Activated naive CD4-positive, alpha-beta T cell treated with anti-CD3 and anti-CD28 coated beads, Interleukin-2, amount 50 U/mL, for 24 hours (primary cell): ENCODE results near the gene CBLIF.

Source experiments
- H3K27ac Mint-ChIP-seq: one replicate; pipeline ENCODE4 v1.8.0; 2021; ENCODE audit warnings: mild to moderate bottlenecking, mixed read lengths
- H3K27me3 Mint-ChIP-seq: one replicate; pipeline ENCODE4 v1.8.0; 2021; ENCODE audit warnings: mixed read lengths
- H3K36me3 Mint-ChIP-seq: one replicate; pipeline ENCODE4 v1.8.0; 2021; ENCODE audit warnings: mixed read lengths
- H3K4me1 Mint-ChIP-seq: one replicate; pipeline ENCODE4 v1.8.0; 2021; ENCODE audit warnings: mixed read lengths
- H3K4me3 Mint-ChIP-seq: one replicate; pipeline ENCODE4 v1.8.0; 2021; ENCODE audit warnings: mild to moderate bottlenecking, mixed read lengths
- H3K9me3 Mint-ChIP-seq: one replicate; pipeline ENCODE4 v1.8.0; 2021; ENCODE audit warnings: mixed read lengths

The CBLIF gene

GRCh38 chr11:59815754-59816153 lies 29.5 kb downstream of the CBLIF start:
- no peaks in the 10 kb centered on the region for H3K36me3 Mint-ChIP-seq
- no peak overlapping the region for H3K4me3 Mint-ChIP-seq
- H3K9me3 Mint-ChIP-seq, result no peaks in the 10 kb centered on the region
- no peak overlapping the region for H3K27ac Mint-ChIP-seq
- peaks cover 22% of the 10 kb centered on the region for H3K4me1 Mint-ChIP-seq
- H3K27me3 Mint-ChIP-seq, result no peaks in the 10 kb centered on the region

- peaks cover 24% of the 10 kb centered on the region for H3K4me1 Mint-ChIP-seq
- no peak overlapping the region for H3K27ac Mint-ChIP-seq
- H3K4me3 Mint-ChIP-seq, result peak overlapping the region; percentile 37
- H3K9me3 Mint-ChIP-seq, result no peaks in the 10 kb centered on the region
- no peaks in the 10 kb centered on the region for H3K36me3 Mint-ChIP-seq
- H3K27me3 Mint-ChIP-seq, result no peaks in the 10 kb centered on the region
These were observed 31.3 kb downstream of the CBLIF start for GRCh38 chr11:59814021-59814420.

GRCh38 chr11:59813364-59813763 lies 31.9 kb downstream of the CBLIF start:
- Mint-ChIP-seq H3K27ac (no peak overlapping the region), H3K4me3 (no peak overlapping the region), H3K27me3 (no peaks in the 10 kb centered on the region), H3K9me3 (no peaks in the 10 kb centered on the region), H3K4me1 (peaks cover 22% of the 10 kb centered on the region), H3K36me3 (peaks cover 2% of the 10 kb centered on the region)

DNA sequence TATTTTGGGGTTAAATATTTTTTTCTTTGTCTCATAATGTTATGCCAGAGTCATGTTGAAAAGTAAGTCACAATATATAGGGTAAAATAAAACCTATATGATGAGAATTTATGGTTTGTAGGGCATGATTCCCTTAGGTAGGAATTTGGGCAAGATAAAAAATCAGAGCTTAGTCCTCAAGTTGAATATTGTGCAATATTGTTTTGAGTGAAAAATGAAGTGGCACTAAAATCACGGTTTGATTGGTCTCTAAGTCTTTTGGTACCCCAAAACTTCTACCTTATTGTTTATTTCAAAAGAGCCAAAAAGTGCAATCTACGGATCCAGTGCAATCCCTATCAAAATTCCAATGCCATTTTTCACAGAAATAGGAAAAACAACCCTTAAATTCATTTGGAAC lies 33.1 kb downstream of the CBLIF start:
- H3K9me3 Mint-ChIP-seq, result no peaks in the 10 kb centered on the region
- no peak overlapping the region for H3K4me3 Mint-ChIP-seq
- peaks cover 2% of the 10 kb centered on the region for H3K36me3 Mint-ChIP-seq
- peaks cover 20% of the 10 kb centered on the region for H3K4me1 Mint-ChIP-seq
- no peaks in the 10 kb centered on the region for H3K27me3 Mint-ChIP-seq
- H3K27ac Mint-ChIP-seq, result peak overlapping the region; percentile 70

DNA sequence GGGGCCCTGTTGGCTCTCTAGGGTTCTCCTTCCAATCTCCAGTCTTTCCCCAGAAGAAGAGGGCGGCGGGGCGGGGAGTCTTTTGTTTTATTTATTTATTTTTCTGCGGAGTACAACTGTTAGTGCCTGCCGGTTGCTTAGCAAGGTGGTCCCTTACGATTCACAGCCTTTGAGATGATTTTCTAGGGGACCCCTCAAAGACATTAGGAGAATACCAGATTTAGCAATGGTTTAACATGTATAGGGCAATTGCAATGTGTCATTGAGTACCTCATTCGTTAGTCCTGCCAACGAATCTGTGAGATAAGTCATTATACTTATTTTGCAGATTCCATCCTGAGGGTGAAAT lies 34.4 kb downstream of the CBLIF start:
- peaks cover 20% of the 10 kb centered on the region for H3K4me1 Mint-ChIP-seq
- no peaks in the 10 kb centered on the region for H3K27me3 Mint-ChIP-seq
- H3K36me3 Mint-ChIP-seq, result peaks cover 2% of the 10 kb centered on the region

DNA sequence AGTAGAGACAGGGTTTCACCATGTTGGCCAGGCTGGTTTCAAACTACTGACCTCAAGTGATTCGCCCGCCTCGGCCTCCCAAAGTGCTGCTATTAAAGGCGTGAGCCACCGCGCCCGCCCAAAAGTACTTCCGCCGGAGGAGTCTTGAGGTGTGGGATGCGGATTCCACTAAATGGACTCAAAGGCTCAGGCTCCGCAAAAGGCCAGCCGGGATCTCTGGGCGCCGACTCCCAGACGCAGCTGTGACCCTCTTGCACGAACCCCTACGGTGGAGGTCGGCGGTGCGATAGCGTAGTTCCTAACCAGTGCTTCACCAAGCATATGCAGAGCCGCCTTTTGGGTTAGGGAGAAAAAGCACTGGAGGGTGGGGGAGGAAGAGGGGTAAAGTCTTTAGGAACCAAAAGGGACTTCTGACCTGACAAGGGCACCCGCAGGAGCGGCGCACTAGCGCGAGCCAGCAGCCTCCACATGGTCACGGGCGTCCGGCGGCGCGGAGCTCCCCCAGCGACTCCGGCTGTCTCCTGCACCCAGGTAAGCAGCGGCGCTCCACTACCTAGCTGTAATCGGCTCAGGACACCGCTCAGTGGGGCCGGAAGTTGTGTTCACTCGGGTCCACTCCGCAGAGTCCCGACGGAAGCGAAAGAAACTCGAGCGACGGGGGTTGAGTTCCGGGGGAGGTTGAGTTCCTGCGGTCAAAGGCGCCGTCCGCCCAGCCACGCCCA lies 34.9 kb downstream of the CBLIF start, which contains the start of gene MRPL16:
Gene MRPL16 (minus strand): TSS at position 590 of the 722 bp plus-strand sequence. CDS start 120 bp downstream, at position 470.
- H3K27me3 Mint-ChIP-seq, result no peaks in the 10 kb centered on the region
- H3K27ac Mint-ChIP-seq, result peak within 1 kb of the TSS; percentile 90
- peaks cover 20% of the 10 kb centered on the region for H3K4me1 Mint-ChIP-seq
- peak within 1 kb of the TSS; percentile 93 for H3K4me3 Mint-ChIP-seq
- H3K9me3 Mint-ChIP-seq, result no peaks in the 10 kb centered on the region
- H3K36me3 Mint-ChIP-seq, result peaks cover 2% of the 10 kb centered on the region

More for the DNA sequence above, 34.4 kb downstream of the CBLIF start:
- Mint-ChIP-seq H3K27ac (peak overlapping the region; percentile 90), H3K4me3 (peak overlapping the region; percentile 93), H3K9me3 (no peaks in the 10 kb centered on the region)

DNA sequence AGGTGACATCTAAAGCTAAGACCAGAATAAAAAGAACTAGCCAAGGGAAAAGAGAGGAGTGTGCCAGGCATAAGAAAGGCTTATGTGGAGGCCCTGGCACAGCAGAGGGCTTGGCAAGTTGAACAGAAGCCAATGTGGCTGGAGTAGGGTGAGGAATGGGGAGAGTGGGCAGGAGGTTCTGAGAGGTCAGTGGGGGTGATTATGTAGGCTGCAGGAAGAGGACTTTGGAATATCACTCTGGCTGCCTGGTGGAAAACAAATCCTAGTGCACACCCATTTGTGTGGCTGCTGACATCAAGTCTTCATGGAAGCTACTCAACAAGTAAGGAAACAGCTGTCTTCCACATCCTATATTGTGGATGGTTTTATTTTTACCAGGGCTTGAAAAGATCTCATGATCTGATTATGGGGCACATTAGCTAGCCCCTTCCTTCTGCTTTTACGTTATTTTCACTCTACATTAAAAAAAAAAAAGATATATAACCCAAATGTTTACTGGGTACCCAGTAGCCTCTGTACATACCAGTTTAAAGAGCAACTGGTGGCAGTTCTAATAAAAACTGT lies 38.2 kb downstream of the CBLIF start:
- H3K36me3 Mint-ChIP-seq, result peaks cover 2% of the 10 kb centered on the region
- H3K27ac Mint-ChIP-seq, result no peak overlapping the region
- no peaks in the 10 kb centered on the region for H3K27me3 Mint-ChIP-seq
- H3K4me3 Mint-ChIP-seq, result no peak overlapping the region
- no peaks in the 10 kb centered on the region for H3K9me3 Mint-ChIP-seq
- H3K4me1 Mint-ChIP-seq, result peaks cover 15% of the 10 kb centered on the region

- H3K4me1 Mint-ChIP-seq, result peaks cover 4% of the 10 kb centered on the region
- H3K27me3 Mint-ChIP-seq, result no peaks in the 10 kb centered on the region
- no peak overlapping the region for H3K27ac Mint-ChIP-seq
- no peaks in the 10 kb centered on the region for H3K9me3 Mint-ChIP-seq
- H3K36me3 Mint-ChIP-seq, result peaks cover 4% of the 10 kb centered on the region
- H3K4me3 Mint-ChIP-seq, result no peak overlapping the region
These were observed 41.2 kb downstream of the CBLIF start for GRCh38 chr11:59804061-59804460.

- no peaks in the 10 kb centered on the region for H3K27me3 Mint-ChIP-seq
- no peaks in the 10 kb centered on the region for H3K4me1 Mint-ChIP-seq
- no peak overlapping the region for H3K27ac Mint-ChIP-seq
- H3K9me3 Mint-ChIP-seq, result no peaks in the 10 kb centered on the region
- H3K4me3 Mint-ChIP-seq, result no peak overlapping the region
- H3K36me3 Mint-ChIP-seq, result peaks cover 2% of the 10 kb centered on the region
These were observed 42.6 kb downstream of the CBLIF start for GRCh38 chr11:59802639-59803176.

DNA sequence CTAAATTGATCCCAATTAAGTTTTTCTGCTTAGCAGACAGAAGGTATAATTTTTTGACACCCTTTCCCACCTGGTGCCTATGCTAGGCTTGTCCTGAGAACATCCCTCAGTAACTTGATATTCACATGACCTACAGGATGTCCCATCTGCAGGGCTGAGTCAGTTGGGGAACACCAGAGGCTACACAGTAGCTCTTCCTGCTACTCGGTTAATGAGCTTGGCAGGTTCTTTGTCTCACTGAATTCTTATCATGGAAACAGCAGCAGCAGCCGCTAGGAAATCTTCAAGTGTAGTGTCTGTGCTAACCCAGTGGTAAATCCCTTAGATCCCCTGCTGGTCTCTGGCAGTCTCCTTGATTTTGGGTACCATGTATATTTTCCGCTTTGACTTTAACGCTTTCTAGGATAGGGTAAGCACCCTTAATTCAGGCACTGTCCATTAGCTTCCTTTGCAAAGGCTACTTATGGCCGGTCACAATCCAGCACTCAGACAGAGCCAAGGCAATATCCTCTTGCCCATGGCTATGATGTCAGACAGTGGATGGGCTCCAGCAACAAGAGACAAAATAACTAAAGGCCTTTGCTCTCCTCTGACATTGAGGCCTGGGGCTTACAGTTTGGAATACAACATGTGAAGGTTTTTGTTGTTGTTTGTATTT lies 43.2 kb downstream of the CBLIF start:
- H3K27ac Mint-ChIP-seq, result no peak overlapping the region
- H3K27me3 Mint-ChIP-seq, result no peaks in the 10 kb centered on the region
- H3K4me1 Mint-ChIP-seq, result no peaks in the 10 kb centered on the region
- H3K36me3 Mint-ChIP-seq, result peaks cover 3% of the 10 kb centered on the region
- no peaks in the 10 kb centered on the region for H3K9me3 Mint-ChIP-seq
- H3K4me3 Mint-ChIP-seq, result no peak overlapping the region

DNA sequence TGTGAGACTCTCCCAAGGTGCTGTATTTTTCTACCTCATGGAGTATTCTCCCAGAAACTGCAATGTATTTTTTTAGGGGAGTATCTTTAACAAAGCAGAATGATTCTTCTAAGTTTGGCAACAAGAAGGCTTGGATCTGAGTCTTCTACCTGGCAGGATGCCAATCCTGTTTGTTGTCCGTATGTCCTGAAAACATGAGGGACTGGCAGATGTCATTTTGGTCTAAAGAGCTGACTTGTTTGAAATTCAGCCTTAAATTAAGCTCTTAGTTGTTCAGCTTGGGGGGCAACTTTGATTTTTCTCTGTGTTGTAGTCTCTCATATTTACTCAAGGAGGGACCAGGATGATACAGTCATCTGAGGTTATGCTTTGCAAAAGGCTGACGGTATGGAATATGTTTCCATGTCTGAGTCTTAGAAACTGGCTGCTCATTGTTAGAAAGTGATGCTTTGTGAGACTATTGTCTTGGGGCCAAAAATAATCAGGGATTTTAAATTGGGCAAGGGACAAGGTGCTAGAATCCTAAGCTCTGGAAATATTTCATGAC lies 44.1 kb downstream of the CBLIF start:
- no peak overlapping the region for H3K4me3 Mint-ChIP-seq
- H3K36me3 Mint-ChIP-seq, result peaks cover 3% of the 10 kb centered on the region
- H3K4me1 Mint-ChIP-seq, result no peaks in the 10 kb centered on the region
- no peaks in the 10 kb centered on the region for H3K9me3 Mint-ChIP-seq
- H3K27ac Mint-ChIP-seq, result no peak overlapping the region
- no peaks in the 10 kb centered on the region for H3K27me3 Mint-ChIP-seq

- Mint-ChIP-seq H3K27ac (no peak overlapping the region), H3K36me3 (peaks cover 4% of the 10 kb centered on the region), H3K4me3 (no peak overlapping the region), H3K27me3 (no peaks in the 10 kb centered on the region), H3K4me1 (no peaks in the 10 kb centered on the region), H3K9me3 (no peaks in the 10 kb centered on the region)
These were observed 44.8 kb downstream of the CBLIF start for GRCh38 chr11:59800390-59801025.

DNA sequence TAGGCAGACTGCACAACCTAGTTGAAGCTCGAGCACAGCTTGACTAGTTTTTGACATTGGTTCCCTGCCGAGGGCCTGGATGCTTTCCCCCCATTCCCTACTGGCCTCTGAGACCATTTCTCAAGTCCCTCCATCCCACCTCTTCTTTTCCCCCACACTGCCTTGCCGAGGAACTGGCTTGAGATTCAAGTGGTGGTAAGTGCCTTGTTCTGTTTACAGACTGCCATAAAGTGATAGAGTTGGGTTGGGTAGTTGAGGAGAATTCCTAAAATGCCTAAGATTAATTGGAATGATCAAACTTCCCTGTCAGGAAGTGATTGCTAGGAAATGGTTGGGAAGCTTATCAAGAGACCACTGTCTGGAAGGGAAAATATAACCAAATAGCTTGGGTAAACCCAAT lies 50.9 kb downstream of the CBLIF start:
- H3K4me1 Mint-ChIP-seq, result no peaks in the 10 kb centered on the region
- H3K36me3 Mint-ChIP-seq, result peaks cover 21% of the 10 kb centered on the region
- H3K27me3 Mint-ChIP-seq, result no peaks in the 10 kb centered on the region
- H3K27ac Mint-ChIP-seq, result no peak overlapping the region
- H3K4me3 Mint-ChIP-seq, result no peak overlapping the region
- no peaks in the 10 kb centered on the region for H3K9me3 Mint-ChIP-seq

DNA sequence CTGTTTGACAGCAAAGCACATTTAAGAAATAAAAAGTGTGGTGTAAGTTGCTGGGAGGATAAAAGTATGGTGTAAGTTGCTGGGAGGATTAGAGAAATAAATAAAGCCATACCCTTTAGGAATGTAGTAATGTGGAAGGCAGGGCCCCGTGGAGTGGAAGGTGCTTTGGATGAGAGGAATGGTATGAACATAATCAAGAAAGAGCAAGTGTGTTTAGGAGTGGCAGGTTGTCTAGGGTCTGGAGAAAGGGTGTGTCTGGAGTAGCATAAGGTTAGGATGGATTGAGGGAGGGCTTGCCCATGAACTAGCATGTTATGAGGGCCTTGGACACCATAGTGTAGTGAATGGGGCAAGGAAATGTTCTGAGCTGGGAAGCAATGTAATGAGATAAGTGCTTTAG lies 52.8 kb downstream of the CBLIF start:
- H3K4me3 Mint-ChIP-seq, result no peak overlapping the region
- H3K27ac Mint-ChIP-seq, result no peak overlapping the region

GRCh38 chr11:59791639-59792038 lies 53.7 kb downstream of the CBLIF start:
- Mint-ChIP-seq H3K4me1 (no peaks in the 10 kb centered on the region), H3K4me3 (no peak overlapping the region), H3K27ac (no peak overlapping the region), H3K36me3 (peaks cover 27% of the 10 kb centered on the region), H3K27me3 (no peaks in the 10 kb centered on the region), H3K9me3 (no peaks in the 10 kb centered on the region)

More for the DNA sequence above, 52.8 kb downstream of the CBLIF start:
- no peaks in the 10 kb centered on the region for H3K9me3 Mint-ChIP-seq
- H3K36me3 Mint-ChIP-seq, result peaks cover 24% of the 10 kb centered on the region
- no peaks in the 10 kb centered on the region for H3K4me1 Mint-ChIP-seq
- no peaks in the 10 kb centered on the region for H3K27me3 Mint-ChIP-seq
